Erythroblast (primary cell): ENCODE measurements around the gene GPR151.
A peak's percentile ranks its signal among the peaks of the same experiment; 100 is the strongest.
"Not testable (repeated sequence)": the region's sequence is repeated elsewhere in the genome, so short reads cannot be mapped to it uniquely, and the experiment has no call there.

Experiments used
- DNase-seq, 2 experiments: peaks; one replicate each; lab custom pipeline; 2025; lab: John Stamatoyannopoulos, UW
- GATA1 ChIP-seq: IDR thresholded peaks from 2 replicates; pipeline ENCODE4 v1.6.1; 2011; ENCODE audit warnings: low read depth, mild to moderate bottlenecking, control low read depth, low read length, moderate library complexity
- POLR2A ChIP-seq: IDR thresholded peaks from 2 replicates; pipeline ENCODE4 v1.6.1; 2011; ENCODE audit warnings: mild to moderate bottlenecking, low read length

The GPR151 gene

GRCh38 chr5:146516151-146516475, at the start of gene GPR151:
TSS of gene GPR151 (minus strand) at chr5:146516190. CDS start at chr5:146516113, 77 bp downstream.
- no peak for DNase-seq
- TF ChIP-seq GATA1 (no peak), POLR2A (no peak)

- no peak for DNase-seq
- no peak for TF ChIP-seq POLR2A
- no peak for TF ChIP-seq GATA1
These were observed 48.2 kb upstream of the GPR151 start for GRCh38 chr5:146564007-146564762.

- DNase-seq = no peak
- no peak for TF ChIP-seq POLR2A
- no peak for TF ChIP-seq GATA1
These were observed 46.5 kb upstream of the GPR151 start for GRCh38 chr5:146562461-146562860.

DNA sequence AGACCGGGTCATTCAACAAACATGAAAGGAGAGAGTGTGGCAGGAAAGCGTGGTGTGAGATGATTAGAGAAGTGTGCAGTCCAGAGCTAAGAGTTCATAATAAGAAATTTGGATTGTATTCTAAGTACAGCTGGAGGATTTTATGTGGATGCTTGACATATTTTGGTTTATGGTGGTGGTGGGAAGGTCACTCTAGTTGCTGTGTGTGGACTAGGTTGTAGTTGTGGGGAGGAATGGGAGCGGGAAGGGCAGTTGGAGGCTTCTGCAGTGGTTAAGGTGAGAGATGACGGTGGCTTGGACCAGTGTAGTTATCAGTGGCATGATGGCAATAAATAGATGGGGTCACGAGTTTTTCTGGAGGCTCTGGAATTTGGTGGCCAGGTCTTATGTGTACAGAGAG, 45.7 kb upstream of the GPR151 start:
- DNase-seq = no peak

DNA sequence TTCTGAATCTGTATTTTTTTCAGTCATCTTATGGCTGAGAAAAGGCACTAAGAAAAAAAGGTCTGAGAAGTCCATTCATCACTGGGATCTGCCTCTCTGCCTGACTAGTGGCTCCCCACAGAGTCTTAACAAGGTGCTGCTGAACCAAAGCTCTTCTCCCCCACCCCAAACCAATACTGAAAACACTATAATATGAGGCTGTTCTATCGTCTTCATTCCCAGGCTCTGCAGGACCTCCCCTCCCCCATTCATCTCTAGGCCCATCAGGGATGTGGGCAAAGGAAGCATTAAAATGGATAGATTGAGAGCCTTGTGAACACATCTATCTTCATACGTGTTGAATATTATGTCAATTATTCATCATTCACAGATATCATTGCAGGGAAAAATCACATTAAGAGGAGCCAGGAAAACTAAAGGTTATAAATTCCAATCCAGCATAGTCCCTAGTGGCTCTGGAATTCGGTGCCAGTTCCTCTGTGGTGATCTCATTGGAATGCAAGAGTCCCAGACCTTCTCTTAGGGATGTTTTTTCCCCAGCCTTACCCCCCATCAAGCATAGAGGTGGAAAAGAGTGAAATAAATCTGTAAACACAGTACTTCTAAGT, 44.3 kb upstream of the GPR151 start:
- TF ChIP-seq GATA1 = no peak
- no peak for TF ChIP-seq POLR2A
- DNase-seq = no peak

More for the DNA sequence above, 45.7 kb upstream of the GPR151 start:
- TF ChIP-seq GATA1 (no peak), POLR2A (no peak)

GRCh38 chr5:146556884-146557283, 40.9 kb upstream of the GPR151 start:
- not testable (repeated sequence) for DNase-seq

GRCh38 chr5:146553446-146553845, 37.5 kb upstream of the GPR151 start:
- DNase-seq = no peak

DNA sequence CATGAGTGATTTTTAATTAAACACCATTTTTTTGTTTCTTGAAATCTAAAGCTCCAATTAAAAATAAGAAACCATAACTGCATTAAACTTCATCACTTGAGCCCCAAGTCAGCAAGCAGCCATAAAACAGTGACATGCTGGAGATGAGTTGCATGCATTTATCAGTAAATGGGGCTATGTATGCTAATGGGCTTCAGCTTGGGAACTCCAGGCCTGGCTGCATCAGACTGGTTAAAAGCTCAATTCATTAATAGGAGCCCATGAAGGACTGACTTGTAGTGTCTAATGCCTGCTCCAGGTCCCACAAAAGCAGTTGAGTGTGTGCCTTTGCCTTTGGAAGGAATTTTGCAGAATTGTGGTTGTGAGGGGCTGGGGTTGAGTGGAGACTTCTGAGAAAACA, 33.6 kb upstream of the GPR151 start:
- no peak for DNase-seq
- TF ChIP-seq POLR2A (no peak), GATA1 (no peak)

More at GRCh38 chr5:146553446-146553845, 37.5 kb upstream of the GPR151 start:
- TF ChIP-seq POLR2A (no peak), GATA1 (no peak)

DNA sequence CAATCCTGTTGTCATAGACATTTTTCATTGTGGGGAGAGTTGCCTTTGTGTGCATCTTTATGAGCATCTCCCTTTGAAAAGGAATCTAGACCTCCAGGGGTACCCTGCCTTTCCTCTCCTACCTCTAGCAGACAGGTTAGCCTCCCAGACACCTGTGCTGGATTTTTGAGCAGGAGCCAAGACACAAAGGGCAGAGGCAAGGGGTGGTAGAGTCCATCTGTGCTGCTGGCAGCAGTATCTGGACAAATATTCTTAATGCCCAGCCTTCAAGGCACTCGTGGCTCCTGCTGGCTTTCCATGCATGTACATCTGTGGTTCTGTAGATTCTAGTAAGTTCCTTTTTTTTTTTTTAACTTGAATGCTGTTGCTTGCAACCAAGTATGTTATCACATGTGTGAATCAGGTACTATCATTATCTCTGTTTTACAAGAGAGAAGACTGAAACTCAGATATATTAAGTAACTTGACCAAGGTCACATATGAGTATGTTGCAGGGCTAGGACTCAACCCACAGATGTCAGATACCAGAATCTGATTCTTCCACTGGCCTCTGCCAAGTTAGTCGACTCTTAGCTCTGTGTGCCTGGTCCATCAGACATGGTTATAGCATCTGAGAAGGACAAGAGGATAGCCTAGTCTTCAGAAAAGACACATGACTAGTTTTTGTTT, 32.9 kb upstream of the GPR151 start:
- TF ChIP-seq GATA1 = no peak
- TF ChIP-seq POLR2A = no peak
- no peak for DNase-seq

DNA sequence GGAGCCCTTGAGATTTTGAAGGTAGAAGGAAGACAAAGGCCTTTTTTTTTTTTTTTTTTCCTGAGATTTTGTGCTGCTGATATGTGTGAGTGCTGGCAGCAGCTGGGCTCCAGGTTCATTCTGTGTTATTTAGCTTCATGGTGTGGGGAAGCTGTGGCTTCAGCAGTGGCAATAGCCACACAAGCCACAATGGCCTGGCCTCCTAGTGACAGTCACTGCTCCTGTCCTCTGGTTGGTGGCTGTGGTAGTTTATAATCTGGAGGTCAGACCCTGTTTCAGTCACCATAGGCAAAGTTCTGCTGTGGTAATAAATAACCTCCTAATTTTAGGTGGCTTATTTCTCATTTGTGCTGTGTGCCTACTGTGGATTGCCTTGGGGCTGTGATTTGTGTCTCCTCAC, 28.2 kb upstream of the GPR151 start:
- no peak for DNase-seq
- no peak for TF ChIP-seq POLR2A
- TF ChIP-seq GATA1 = no peak

- TF ChIP-seq GATA1 = no peak
- TF ChIP-seq POLR2A = no peak
- peak; percentile 48 to 70 for DNase-seq
These were observed 26.2 kb upstream of the GPR151 start for GRCh38 chr5:146541958-146542849.

GRCh38 chr5:146540414-146540813, 24.4 kb upstream of the GPR151 start:
- TF ChIP-seq POLR2A = no peak
- TF ChIP-seq GATA1 = no peak
- no peak for DNase-seq

GRCh38 chr5:146539973-146540372, 24.0 kb upstream of the GPR151 start:
- no peak for DNase-seq
- no peak for TF ChIP-seq POLR2A
- TF ChIP-seq GATA1 = no peak
